Rectal smooth muscle tissue (tissue), 1 donor: Measurements from ENCODE around the gene TRIM46.
A peak's percentile ranks its signal among the peaks of the same experiment; 100 is the strongest.

Experiments used
- H3K27ac ChIP-seq: one replicate; pipeline ENCODE4 v1.7.0; 2013; ENCODE audit warnings: low read depth, low read length, inconsistent platforms
- H3K27me3 ChIP-seq: one replicate; pipeline ENCODE4 v1.7.0; 2013; ENCODE audit warnings: low read length; ENCODE audit not compliant: control insufficient read depth, insufficient read depth
- H3K36me3 ChIP-seq: one replicate; pipeline ENCODE4 v1.7.0; 2013; ENCODE audit warnings: low read length; ENCODE audit not compliant: control insufficient read depth, insufficient read depth
- H3K4me1 ChIP-seq: one replicate; pipeline ENCODE4 v1.7.0; 2013; ENCODE audit warnings: low read length; ENCODE audit not compliant: control insufficient read depth, insufficient read depth
- H3K4me3 ChIP-seq: one replicate; pipeline ENCODE4 v1.7.0; 2013; ENCODE audit warnings: low read length
- H3K9ac ChIP-seq: one replicate; pipeline ENCODE4 v1.7.0; 2013; ENCODE audit warnings: low read length

TRIM46 gene

DNA sequence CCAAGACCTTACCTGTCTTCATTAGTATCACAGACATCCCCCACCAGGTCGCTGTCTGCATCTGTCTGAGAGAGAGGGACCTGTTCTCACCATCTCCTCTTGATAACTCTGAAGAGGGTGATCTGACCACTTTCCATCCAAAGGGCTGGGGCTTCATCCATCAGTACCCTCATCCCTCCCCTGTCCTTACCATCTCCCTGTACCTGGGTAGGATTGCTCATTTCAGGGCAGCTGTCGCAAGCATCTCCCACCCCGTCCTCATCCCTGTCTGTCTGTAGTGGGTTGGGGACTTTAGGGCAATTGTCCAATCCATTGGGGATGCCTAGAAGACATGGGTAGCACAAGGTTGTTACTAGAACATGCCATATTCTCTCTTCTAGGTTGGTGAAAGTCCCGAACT is 26.1 kb downstream of the TRIM46 start:
- H3K4me3 ChIP-seq, result no peak overlapping the region
- H3K27ac ChIP-seq, result no peak overlapping the region
- no peak overlapping the region for H3K9ac ChIP-seq
- no peaks in the 10 kb centered on the region for H3K27me3 ChIP-seq
- peaks cover 6% of the 10 kb centered on the region for H3K36me3 ChIP-seq
- peaks cover 2% of the 10 kb centered on the region for H3K4me1 ChIP-seq

DNA sequence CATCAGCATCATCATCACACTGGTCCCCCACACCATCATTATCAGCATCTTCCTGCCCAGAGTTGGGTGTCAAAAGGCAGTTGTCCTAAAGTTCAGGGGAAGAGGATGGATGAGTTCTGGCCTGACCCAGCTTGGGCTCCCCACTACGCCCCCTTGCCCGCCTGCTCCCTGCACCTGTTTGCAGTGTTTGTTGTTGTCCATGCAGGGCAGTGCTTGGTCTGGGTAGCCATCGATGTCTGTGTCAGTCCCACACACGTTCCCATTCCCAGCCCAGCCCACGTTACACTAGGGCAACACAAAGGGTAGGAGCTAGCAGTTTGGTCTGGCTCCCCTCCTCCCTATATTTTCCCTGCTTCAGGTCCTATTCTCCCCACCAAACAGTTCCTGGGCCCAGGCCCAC is 27.3 kb downstream of the TRIM46 start:
- Histone ChIP-seq H3K4me3 (no peak overlapping the region), H3K9ac (no peak overlapping the region), H3K27me3 (no peaks in the 10 kb centered on the region), H3K36me3 (peaks cover 6% of the 10 kb centered on the region), H3K4me1 (peaks cover 1% of the 10 kb centered on the region), H3K27ac (no peak overlapping the region)

DNA sequence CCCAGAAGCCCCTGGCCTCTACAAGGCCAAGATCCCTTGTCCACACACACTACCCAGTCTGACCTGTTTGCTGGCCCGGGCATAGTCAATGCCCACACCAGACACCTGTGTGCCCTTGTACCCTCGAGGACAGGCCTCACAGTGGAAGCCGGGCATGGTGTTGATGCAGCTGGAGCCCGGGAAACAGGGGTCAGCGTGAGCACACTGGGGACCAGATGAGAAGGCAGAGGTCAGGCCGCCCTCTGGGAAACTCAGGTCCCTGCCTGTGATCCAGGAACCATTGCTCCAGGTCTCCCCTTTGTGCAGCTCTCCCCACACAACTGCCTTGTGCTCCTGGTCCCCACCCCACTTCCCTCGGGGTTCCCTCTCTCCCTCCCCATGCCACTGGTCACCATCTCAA is 28.5 kb downstream of the TRIM46 start:
- peaks cover 7% of the 10 kb centered on the region for H3K4me1 ChIP-seq
- H3K36me3 ChIP-seq, result peaks cover 3% of the 10 kb centered on the region
- H3K27me3 ChIP-seq, result no peaks in the 10 kb centered on the region
- no peak overlapping the region for H3K27ac ChIP-seq
- no peak overlapping the region for H3K4me3 ChIP-seq
- no peak overlapping the region for H3K9ac ChIP-seq

DNA sequence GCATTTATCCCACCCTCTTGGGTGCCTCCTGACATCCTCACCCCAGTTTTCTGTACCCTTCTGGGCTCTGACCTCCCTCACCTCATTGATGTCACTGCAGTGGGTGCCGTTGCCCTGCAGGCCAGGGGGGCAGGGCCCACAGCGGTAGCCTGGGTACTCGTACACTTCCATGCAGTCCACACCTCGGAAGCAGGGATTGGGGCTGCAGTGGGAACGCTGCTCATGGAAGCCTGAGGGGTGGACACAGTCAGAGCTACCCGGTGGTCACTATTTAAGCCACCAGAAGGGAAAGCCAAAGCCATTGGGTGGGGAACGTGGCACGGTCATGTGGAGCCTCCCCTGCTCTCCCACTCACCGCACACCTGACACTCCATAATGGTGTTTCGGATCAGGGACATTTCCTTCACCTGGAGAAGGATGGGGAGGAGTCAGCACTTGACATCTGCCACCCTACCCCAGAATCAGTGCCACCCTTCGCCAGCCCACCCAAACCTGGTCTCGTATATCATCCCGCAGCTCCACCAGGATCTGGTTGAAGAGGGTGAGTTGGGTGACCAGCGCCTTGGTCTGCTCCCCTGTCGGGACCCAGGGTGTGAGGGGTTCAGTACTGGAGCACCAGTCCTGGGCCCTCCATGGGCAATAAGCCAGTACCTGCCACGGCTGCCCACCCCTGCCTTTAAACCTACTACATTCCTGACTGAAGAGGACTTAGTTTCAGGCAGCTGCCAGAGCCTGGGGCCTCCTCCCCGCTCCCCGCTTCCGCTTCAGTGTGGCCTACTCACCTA is 29.3 kb downstream of the TRIM46 start:
- Histone ChIP-seq H3K9ac (no peak overlapping the region), H3K27me3 (no peaks in the 10 kb centered on the region), H3K4me1 (peaks cover 12% of the 10 kb centered on the region), H3K36me3 (peaks cover 3% of the 10 kb centered on the region), H3K4me3 (no peak overlapping the region), H3K27ac (no peak overlapping the region)

DNA sequence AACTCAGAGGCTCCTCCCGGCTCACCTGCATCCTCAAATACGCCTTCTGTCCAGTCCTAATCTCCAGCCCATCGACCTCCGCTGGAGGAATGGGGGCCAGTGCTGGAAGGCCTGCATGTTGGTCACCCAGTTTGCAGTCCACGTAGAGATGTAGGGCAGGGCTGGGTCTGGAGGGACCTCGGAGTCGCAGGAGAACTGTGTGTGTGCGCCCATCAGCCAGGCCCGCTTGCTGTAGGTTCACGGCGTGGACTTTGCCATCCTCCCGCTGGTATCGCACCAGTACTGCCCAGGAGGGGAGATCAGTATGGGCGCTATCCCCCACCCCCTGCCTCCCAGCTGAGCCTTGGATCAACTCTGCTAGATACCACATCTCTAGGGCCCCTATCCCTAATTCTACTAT is 31.4 kb downstream of the TRIM46 start:
- Histone ChIP-seq H3K4me3 (no peak overlapping the region), H3K36me3 (no peaks in the 10 kb centered on the region), H3K27me3 (no peaks in the 10 kb centered on the region), H3K27ac (no peak overlapping the region), H3K4me1 (peaks cover 21% of the 10 kb centered on the region), H3K9ac (no peak overlapping the region)

DNA sequence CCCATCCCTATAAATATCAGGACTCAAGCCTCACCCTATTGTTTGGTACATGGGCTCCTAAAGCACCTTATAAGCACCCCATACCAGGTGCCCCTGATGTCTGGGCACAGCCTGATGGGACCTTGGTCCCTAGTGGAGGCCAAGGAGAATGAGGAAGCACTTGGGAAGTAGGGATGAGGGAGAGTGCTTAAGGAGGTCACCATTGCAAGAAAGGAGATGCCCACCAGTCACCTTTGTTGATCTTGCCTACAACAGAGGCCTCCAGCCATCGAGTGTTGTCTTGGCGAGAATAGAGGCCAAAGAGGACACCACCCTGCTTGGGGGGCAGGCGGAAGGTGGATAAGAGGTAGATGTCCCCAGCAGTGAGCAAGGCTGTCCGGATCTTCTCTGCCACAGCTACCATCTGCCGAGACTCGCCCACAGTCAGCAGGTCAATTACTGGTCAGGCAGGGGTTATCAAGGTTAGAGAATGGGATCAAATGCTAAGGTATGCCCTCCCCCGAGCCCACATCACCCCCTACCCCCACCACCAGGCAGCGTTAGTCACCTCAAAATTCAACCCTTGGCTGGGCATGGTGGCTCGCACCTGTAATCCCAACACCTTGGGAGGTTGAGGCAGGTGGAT is 32.4 kb downstream of the TRIM46 start:
- H3K9ac ChIP-seq, result no peak overlapping the region
- H3K27ac ChIP-seq, result peak overlapping the region; percentile 24
- peaks cover 21% of the 10 kb centered on the region for H3K4me1 ChIP-seq

DNA sequence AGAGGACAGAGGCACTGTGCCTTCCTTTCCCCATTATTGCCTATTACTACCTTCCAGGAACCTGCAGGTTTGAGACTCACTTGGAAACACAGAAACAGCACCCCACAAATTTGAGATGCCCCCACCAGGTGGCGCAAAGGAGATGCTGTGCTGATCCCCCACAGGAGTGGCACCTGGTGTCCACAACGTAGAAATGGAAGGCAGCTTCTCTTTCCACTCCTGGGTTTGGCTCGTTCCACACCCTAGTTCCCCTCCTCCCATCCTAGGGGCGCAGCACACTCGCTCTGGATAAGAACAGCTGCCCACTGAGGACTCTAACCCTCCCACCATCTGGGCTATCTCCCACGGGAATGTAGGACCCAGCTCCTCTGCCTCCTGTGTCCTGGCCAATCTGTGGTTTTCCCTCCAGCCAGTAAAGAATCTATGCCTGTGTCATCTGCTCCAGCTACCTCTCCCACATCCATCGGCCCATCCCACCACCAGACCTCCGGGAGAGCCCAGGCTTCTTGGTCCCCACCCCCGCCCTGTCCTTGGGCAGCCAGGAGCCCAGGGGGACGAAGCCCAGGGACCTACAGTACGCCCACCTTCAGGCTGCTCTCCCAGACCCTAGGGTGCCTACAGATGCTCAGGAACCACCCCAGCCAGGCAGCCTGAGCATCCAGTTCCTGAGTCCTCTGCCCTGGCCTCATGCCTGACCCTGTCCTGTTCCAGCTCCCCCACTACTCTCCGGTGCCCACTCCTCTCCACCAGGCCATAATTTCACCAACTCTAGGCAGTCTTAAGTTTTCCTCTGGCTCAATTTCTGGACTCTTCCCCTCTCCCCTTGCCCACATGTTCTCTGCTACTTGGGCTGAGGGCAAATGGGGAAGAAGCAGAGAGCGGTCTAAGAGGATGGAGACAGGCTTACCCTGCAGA is 33.5 kb downstream of the TRIM46 start:
- peak overlapping the region; percentile 100 for H3K27ac ChIP-seq
- H3K4me3 ChIP-seq, result peak overlapping the region; percentile 68
- peak overlapping the region; percentile 72 for H3K9ac ChIP-seq
- no peaks in the 10 kb centered on the region for H3K27me3 ChIP-seq
- peaks cover 21% of the 10 kb centered on the region for H3K4me1 ChIP-seq
- no peaks in the 10 kb centered on the region for H3K36me3 ChIP-seq

More for the DNA sequence above, 32.4 kb downstream of the TRIM46 start:
- Histone ChIP-seq H3K36me3 (no peaks in the 10 kb centered on the region), H3K4me3 (no peak overlapping the region), H3K27me3 (no peaks in the 10 kb centered on the region)

DNA sequence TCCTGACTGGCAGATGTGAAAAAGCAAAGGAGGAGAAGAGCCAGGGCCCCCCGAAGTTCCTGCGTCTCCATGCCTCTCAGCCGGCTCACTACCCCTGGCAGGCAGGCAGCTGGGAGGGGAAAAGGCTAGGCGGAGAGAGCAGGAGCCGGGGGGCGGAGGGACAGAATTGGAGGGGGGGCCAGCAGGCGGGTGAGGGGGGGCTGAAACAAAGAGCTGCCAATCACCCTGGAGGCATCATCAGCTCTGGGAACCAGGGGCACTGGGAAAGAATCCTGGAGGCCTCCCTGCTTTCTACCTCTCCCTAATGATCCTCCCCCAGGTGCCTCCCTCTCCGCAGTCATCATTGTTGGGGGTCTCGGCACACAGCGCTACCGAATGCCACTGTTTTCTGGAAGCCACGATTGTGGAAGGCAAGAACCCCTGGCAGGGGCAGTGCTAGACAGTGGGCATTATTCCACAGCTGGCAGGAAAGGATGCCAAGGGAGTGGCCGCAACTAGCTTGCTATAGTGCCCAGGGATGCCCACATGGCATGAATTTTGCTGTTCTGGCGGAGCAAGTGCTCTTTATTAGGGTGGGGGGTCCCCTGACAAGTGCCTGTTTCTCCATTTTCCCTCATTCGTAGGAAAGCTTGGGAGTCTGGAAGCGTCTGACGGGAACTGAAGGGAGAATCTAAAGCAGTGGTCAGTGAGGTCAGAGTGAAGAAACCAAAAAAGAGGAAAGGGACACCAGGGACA is 34.3 kb downstream of the TRIM46 start, which contains the start of gene THBS3:
TSS of gene THBS3 (minus strand) at position 92 of the 735 bp plus-strand sequence. CDS start at position 71, 21 bp downstream.
- Histone ChIP-seq H3K4me1 (peaks cover 21% of the 10 kb centered on the region), H3K27me3 (no peaks in the 10 kb centered on the region), H3K36me3 (no peaks in the 10 kb centered on the region), H3K4me3 (peak within 1 kb of the TSS; percentile 98), H3K9ac (peak within 1 kb of the TSS; percentile 77), H3K27ac (peak within 1 kb of the TSS; percentile 100)

DNA sequence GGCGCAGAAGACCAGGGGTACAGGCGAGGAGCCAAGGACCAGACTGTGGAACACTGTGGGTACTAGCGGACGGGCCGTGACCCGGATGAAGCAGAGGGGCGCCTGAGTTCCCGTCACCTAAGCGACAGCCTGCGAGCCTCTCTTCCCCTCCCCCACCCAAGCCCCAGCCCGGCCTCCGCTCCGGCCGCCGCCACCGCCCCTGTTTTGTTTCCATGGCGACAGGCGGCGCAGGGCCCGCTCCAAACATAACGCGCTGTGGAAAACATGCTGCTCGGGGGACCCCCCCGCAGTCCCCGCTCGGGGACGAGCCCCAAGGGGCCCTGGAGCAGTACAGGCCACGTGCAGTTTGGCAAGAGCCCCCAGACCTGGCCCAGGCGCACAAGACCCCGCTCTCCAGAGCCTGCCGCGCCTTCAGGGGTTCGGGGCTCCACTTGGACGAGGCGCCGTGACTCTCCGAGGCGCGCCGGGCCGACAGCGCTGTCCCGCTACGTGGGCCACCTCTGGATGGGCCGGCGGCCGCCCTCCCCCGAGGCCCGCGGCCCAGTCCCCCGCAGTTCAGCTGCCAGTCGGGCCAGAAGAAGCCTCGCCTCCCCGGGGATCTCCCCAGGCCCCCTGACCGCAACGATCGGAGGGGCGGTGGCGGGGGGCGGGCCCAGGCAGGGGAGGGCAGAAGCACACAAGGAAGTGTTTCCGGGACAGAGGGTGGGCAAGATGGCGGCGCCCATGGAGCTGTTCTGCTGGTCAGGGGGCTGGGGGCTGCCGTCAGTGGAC is 35.1 kb downstream of the TRIM46 start, which contains the start of gene MTX1:
TSS of gene MTX1 (plus strand) at position 155 of the 771 bp plus-strand sequence. CDS start at position 265, 110 bp downstream.
- no peaks in the 10 kb centered on the region for H3K36me3 ChIP-seq
- peak within 1 kb of the TSS; percentile 98 for H3K4me3 ChIP-seq
- no peaks in the 10 kb centered on the region for H3K27me3 ChIP-seq
- H3K9ac ChIP-seq, result peak within 1 kb of the TSS; percentile 77
- H3K27ac ChIP-seq, result peak within 1 kb of the TSS; percentile 100
- peaks cover 21% of the 10 kb centered on the region for H3K4me1 ChIP-seq

DNA sequence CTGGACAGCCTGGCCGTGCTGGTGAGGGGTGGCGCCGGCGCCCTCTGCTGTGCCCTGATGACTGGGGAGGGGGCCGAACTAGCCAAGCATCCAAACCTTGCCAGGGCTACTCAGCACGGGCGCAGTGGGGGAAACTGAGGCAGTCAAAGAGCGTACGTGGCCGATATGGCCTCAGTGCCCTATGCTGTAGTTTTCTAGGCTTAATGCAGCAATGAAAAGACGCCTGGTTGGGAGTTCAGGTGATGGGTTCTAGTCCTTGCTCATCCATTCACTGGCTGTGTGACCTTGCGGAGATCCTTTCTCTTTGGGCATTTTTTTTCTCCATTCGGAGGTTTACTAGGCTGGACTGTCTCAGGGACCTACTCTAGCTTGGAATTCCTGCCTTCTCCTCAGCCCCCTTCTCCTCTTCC is 35.7 kb downstream of the TRIM46 start:
- H3K27ac ChIP-seq, result peak overlapping the region; percentile 100
- peak overlapping the region; percentile 98 for H3K4me3 ChIP-seq
- no peaks in the 10 kb centered on the region for H3K27me3 ChIP-seq
- peaks cover 21% of the 10 kb centered on the region for H3K4me1 ChIP-seq
- no peaks in the 10 kb centered on the region for H3K36me3 ChIP-seq
- H3K9ac ChIP-seq, result peak overlapping the region; percentile 66
